Thyroid gland (tissue), 4 donors: Measurements from ENCODE around the gene SLC25A21.

ENCODE experiments used
- CTCF ChIP-seq, 6 experiments: fragments of 200-600 bp in 3 of 6; fragments of 450-650 bp in 3 of 6; sonication (generic) in 3 of 6; IDR thresholded peaks; one replicate each; pipeline ENCODE4 v1.5.1; 2016 to 2019; ENCODE audit warnings: antibody characterized with exemption in 6 of 6, mild to moderate bottlenecking in 2 of 6, inconsistent platforms in 1 of 6, moderate library complexity in 1 of 6
- POLR2A ChIP-seq, 2 donors: fragments of 450-650 bp; IDR thresholded peaks; one replicate each; pipeline ENCODE4 v1.6.1; 2017; ENCODE audit warnings: antibody characterized with exemption in 2 of 2, mild to moderate bottlenecking in 2 of 2, moderate library complexity in 1 of 2

- no peak for TF ChIP-seq CTCF (IDR thresholded peaks at IDR 0.05)
- TF ChIP-seq POLR2A (IDR thresholded peaks at IDR 0.05): no peak
Observed at GRCh38 chr14:36672095-36672494, 500.3 kb downstream of the SLC25A21 start.
